Ishikawa (cell line): ENCODE measurements around the gene IPCEF1.

ENCODE experiments used
- EP300 ChIP-seq: IDR thresholded peaks from 2 replicates; pipeline ENCODE4 v1.6.1; 2012; ENCODE audit warnings: borderline replicate concordance
- RAD21 ChIP-seq: IDR thresholded peaks from 2 replicates; pipeline ENCODE4 v1.6.1; 2012; ENCODE audit warnings: low read depth
- YY1 ChIP-seq: IDR thresholded peaks from 2 replicates; pipeline ENCODE4 v1.6.1; 2012; ENCODE audit warnings: low read depth

- TF ChIP-seq EP300 (no peak), RAD21 (no peak), YY1 (no peak)
These were observed 27.0 kb downstream of the IPCEF1 start for GRCh38 chr6:154329350-154330170.
